GM23338 (cell line): ENCODE measurements around the gene MAP3K5. TPM values are rescaled to one million over a fixed set of nuclear protein-coding genes. Genes with fewer than 3 reads are reported as not detected.

Experiments used
- CREB1 ChIP-seq: fragments of 250-450 bp; sonication (Bioruptor Pico); IDR thresholded peaks from 2 replicates; pipeline ENCODE4 v1.5.0; 2020; ENCODE audit warnings: low read depth, mild to moderate bottlenecking, moderate library complexity
- JUNB ChIP-seq: IDR thresholded peaks from one replicate; pipeline ENCODE4 v1.6.1; 2016; ENCODE audit warnings: antibody characterized with exemption; ENCODE audit not compliant: unreplicated experiment
- NANOG ChIP-seq: IDR thresholded peaks from 2 replicates; pipeline ENCODE4 v1.6.1; 2016; ENCODE audit warnings: antibody characterized with exemption, borderline replicate concordance
- ZNF331 ChIP-seq: fragments of 250-450 bp; sonication (Bioruptor Pico); IDR thresholded peaks from 2 replicates; pipeline ENCODE4 v1.5.0; 2020; ENCODE audit warnings: low read depth, mild to moderate bottlenecking, moderate library complexity
- polyA plus RNA-seq: library from polyadenylated mRNA; unstranded; fragments of >200 nt; fragmentation: Nextera tagmentation; extraction: Ambion mirVana; gene quantifications from 2 replicates; pipeline ENCODE4 v1.2.1, GENCODE V29; 2016
- total RNA-seq: library from RNA; depleted of rRNA; stranded (reverse); fragments of >200 nt; shearing (Covaris generic); gene quantifications from 2 replicates; pipeline ENCODE4 v1.2.3, GENCODE V29; 2014
- TF ChIP-seq, protein P1 (sequence below): fragments of 250-450 bp; sonication (Bioruptor Pico); IDR thresholded peaks from 2 replicates; pipeline ENCODE4 v1.5.0; 2020; ENCODE audit warnings: mild to moderate bottlenecking, moderate library complexity
- TF ChIP-seq, protein P2 (sequence below): IDR thresholded peaks from one replicate; pipeline ENCODE4 v1.6.1; 2018; ENCODE audit warnings: antibody characterized with exemption; ENCODE audit not compliant: unreplicated experiment
- TF ChIP-seq, protein P3 (sequence below), 2 experiments: fragments of 200-600 bp in 1 of 2; sonication (generic) in 1 of 2; conservative IDR thresholded peaks; 2 replicates each; pipeline versions ENCODE4 v1.5.1 to v1.6.1; 2016 to 2017; ENCODE audit warnings: antibody characterized with exemption in 2 of 2, low read depth in 2 of 2, mild to moderate bottlenecking in 2 of 2, moderate library complexity in 1 of 2

MAP3K5 gene
- total and polyA plus RNA-seq, 2 experiments from 2014 or later = 0.76 to 2.8 TPM

DNA sequence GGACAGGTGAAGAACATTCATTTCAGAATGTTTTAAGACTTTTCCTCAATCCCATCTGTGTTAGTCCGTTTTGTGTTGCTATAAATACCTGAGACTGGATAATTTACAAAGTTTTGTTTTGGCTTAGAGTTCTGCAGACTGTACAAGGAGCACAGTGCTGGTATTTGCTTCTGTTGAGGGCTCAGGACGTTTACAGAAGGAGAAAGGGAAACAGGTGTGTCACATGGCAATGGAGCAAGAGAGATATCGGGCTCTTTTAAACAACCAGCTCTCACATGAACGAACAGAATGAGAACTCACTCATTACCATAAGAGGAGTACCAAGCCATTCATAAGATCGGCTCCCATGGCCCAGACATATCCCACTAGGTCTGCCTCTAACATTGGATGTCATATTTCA, 258.8 kb downstream of the MAP3K5 start (continued):
- TF ChIP-seq, protein P1, sequence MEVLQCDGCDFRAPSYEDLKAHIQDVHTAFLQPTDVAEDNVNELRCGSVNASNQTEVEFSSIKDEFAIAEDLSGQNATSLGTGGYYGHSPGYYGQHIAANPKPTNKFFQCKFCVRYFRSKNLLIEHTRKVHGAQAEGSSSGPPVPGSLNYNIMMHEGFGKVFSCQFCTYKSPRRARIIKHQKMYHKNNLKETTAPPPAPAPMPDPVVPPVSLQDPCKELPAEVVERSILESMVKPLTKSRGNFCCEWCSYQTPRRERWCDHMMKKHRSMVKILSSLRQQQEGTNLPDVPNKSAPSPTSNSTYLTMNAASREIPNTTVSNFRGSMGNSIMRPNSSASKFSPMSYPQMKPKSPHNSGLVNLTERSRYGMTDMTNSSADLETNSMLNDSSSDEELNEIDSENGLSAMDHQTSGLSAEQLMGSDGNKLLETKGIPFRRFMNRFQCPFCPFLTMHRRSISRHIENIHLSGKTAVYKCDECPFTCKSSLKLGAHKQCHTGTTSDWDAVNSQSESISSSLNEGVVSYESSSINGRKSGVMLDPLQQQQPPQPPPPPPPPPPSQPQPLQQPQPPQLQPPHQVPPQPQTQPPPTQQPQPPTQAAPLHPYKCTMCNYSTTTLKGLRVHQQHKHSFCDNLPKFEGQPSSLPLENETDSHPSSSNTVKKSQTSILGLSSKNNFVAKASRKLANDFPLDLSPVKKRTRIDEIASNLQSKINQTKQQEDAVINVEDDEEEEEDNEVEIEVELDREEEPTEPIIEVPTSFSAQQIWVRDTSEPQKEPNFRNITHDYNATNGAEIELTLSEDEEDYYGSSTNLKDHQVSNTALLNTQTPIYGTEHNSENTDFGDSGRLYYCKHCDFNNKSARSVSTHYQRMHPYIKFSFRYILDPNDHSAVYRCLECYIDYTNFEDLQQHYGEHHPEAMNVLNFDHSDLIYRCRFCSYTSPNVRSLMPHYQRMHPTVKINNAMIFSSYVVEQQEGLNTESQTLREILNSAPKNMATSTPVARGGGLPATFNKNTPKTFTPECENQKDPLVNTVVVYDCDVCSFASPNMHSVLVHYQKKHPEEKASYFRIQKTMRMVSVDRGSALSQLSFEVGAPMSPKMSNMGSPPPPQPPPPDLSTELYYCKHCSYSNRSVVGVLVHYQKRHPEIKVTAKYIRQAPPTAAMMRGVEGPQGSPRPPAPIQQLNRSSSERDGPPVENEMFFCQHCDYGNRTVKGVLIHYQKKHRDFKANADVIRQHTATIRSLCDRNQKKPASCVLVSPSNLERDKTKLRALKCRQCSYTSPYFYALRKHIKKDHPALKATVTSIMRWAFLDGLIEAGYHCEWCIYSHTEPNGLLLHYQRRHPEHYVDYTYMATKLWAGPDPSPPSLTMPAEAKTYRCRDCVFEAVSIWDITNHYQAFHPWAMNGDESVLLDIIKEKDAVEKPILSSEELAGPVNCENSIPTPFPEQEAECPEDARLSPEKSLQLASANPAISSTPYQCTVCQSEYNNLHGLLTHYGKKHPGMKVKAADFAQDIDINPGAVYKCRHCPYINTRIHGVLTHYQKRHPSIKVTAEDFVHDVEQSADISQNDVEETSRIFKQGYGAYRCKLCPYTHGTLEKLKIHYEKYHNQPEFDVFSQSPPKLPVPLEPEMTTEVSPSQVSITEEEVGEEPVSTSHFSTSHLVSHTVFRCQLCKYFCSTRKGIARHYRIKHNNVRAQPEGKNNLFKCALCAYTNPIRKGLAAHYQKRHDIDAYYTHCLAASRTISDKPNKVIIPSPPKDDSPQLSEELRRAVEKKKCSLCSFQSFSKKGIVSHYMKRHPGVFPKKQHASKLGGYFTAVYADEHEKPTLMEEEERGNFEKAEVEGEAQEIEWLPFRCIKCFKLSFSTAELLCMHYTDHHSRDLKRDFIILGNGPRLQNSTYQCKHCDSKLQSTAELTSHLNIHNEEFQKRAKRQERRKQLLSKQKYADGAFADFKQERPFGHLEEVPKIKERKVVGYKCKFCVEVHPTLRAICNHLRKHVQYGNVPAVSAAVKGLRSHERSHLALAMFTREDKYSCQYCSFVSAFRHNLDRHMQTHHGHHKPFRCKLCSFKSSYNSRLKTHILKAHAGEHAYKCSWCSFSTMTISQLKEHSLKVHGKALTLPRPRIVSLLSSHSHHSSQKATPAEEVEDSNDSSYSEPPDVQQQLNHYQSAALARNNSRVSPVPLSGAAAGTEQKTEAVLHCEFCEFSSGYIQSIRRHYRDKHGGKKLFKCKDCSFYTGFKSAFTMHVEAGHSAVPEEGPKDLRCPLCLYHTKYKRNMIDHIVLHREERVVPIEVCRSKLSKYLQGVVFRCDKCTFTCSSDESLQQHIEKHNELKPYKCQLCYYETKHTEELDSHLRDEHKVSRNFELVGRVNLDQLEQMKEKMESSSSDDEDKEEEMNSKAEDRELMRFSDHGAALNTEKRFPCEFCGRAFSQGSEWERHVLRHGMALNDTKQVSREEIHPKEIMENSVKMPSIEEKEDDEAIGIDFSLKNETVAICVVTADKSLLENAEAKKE (CRISPR knock-in tag) = no peak
- TF ChIP-seq, protein P2, sequence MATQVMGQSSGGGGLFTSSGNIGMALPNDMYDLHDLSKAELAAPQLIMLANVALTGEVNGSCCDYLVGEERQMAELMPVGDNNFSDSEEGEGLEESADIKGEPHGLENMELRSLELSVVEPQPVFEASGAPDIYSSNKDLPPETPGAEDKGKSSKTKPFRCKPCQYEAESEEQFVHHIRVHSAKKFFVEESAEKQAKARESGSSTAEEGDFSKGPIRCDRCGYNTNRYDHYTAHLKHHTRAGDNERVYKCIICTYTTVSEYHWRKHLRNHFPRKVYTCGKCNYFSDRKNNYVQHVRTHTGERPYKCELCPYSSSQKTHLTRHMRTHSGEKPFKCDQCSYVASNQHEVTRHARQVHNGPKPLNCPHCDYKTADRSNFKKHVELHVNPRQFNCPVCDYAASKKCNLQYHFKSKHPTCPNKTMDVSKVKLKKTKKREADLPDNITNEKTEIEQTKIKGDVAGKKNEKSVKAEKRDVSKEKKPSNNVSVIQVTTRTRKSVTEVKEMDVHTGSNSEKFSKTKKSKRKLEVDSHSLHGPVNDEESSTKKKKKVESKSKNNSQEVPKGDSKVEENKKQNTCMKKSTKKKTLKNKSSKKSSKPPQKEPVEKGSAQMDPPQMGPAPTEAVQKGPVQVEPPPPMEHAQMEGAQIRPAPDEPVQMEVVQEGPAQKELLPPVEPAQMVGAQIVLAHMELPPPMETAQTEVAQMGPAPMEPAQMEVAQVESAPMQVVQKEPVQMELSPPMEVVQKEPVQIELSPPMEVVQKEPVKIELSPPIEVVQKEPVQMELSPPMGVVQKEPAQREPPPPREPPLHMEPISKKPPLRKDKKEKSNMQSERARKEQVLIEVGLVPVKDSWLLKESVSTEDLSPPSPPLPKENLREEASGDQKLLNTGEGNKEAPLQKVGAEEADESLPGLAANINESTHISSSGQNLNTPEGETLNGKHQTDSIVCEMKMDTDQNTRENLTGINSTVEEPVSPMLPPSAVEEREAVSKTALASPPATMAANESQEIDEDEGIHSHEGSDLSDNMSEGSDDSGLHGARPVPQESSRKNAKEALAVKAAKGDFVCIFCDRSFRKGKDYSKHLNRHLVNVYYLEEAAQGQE = no peak
- no peak for TF ChIP-seq JUNB
- no peak for TF ChIP-seq CREB1 (CRISPR knock-in tag)
- no peak for TF ChIP-seq ZNF331 (CRISPR knock-in tag)
- TF ChIP-seq, protein P3, sequence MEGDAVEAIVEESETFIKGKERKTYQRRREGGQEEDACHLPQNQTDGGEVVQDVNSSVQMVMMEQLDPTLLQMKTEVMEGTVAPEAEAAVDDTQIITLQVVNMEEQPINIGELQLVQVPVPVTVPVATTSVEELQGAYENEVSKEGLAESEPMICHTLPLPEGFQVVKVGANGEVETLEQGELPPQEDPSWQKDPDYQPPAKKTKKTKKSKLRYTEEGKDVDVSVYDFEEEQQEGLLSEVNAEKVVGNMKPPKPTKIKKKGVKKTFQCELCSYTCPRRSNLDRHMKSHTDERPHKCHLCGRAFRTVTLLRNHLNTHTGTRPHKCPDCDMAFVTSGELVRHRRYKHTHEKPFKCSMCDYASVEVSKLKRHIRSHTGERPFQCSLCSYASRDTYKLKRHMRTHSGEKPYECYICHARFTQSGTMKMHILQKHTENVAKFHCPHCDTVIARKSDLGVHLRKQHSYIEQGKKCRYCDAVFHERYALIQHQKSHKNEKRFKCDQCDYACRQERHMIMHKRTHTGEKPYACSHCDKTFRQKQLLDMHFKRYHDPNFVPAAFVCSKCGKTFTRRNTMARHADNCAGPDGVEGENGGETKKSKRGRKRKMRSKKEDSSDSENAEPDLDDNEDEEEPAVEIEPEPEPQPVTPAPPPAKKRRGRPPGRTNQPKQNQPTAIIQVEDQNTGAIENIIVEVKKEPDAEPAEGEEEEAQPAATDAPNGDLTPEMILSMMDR (conservative IDR thresholded peaks at IDR 0.05; ENCODE audit: low read depth in 2 of 2) = no peak
- no peak for TF ChIP-seq NANOG
